DMS 273 treated with DMSO at 0.1 percent for 48 hours (cell line): ENCODE measurements around the gene ALS2CL.

Source experiments
- DNase-seq: peaks from one replicate; lab custom pipeline; 2025; lab: John Stamatoyannopoulos, UW

The ALS2CL gene

GRCh38 chr3:46716461-46717441 lies 23.3 kb upstream of the ALS2CL start:
- no peak for DNase-seq

DNA sequence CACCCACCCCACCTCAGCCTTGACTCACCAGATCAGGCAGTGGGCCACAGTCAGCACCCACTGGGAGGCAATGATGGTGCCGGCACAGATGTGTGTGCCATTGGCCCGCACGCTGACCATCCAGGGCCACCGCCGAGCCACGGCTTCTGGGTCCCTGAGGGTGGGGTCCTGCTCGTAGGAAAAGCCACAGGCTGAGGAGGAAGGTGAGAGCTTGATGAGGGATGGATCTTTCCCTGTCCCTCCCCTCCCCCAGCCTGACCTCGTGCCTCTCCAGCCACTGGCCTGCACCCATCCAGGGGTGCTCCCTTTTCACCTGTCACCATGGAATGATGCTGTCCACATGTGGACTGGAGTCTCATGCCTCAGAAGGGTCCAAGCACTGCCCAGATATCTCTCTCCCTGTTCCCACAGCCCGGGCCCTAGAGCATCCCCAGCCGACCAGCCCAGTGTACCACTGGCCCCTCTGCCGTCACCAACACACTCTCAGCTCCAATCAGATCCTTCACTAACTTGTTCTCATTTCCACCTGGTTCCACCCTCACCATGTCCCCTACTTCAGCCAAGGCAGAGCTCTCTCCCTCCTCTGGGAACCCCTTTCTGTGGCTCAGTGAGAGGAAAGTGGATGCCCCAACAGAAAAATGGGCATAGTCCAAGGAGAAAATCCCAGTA lies 22.2 kb upstream of the ALS2CL start:
- DNase-seq: no peak

- DNase-seq: no peak
These were observed 21.4 kb upstream of the ALS2CL start for GRCh38 chr3:46714728-46715506.

DNA sequence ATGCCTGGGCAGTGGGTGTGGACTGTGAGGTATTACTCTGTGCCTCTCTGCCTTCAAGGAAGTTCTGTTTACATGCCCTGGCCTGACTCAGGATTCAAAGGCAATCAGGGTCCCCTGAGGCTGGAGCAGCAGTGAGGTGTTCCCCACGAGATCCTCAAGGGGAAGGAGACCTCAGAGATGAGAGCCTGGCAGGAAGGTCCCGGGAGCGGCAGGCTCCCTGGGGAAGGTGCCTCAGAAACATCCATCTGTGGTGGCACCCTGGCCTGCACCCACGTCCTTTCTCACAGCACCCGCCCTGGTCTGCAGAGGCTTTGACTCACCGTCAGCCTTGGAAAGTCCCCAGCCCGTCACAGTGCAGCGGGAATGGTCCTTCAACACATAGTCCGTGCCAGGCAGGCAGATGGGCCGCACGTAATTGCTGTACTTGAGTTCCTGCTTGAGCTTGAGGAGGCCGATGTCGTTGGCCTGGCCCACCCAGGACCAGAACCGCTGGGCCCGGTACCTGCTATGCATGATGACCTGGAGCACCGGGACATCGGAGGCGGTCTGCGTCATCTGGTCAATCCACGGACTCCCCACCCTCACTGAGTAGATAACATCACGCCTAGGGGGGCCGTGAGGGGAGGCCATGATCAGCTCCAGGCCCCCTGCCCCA lies 20.5 kb upstream of the ALS2CL start:
- no peak for DNase-seq

DNA sequence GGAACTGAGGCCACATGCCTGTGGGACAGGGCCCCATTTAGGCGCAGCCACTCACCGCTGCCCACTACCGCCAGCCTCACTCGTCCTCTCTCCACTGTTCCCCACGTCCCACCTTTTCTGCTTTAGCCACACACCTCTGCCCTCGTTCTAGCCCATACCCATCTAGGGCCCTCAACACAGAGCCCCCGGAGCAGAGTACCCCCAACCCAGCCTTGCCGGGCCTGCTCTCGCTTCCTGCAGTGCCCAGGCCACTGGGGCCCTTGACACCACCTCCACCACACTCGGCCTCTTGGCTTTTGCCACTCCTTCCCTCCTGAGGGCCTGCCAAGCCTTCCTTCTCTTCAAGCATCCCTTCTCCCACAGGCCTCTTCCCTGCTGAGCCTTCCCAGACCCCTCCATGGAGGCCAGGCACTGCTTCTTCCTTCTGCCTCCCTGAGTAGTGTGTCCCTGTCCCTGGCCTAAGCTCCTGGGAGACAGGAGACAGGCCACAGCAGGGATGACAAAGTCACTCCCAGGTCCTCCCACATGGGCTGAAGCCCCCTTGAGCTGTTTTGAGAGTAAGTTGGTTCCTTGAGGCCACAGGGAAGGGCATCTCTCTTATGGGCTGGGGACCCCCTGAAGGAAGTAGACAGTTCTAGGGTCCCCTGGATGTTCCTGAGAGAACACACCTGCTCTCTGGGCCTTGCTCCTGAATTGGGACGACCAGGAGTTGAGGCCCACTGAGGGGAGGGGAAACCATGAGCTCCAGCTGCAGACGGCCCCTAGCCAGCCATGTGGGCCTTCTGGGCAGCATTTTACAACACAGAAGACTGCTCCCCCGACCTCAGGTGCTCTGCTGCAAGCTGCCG lies 19.8 kb upstream of the ALS2CL start:
- no peak for DNase-seq

GRCh38 chr3:46712191-46713049 lies 18.9 kb upstream of the ALS2CL start:
- DNase-seq: no peak

- DNase-seq: no peak
These were observed 18.3 kb upstream of the ALS2CL start for GRCh38 chr3:46711760-46712159.

- DNase-seq: no peak
These were observed 17.8 kb upstream of the ALS2CL start for GRCh38 chr3:46711305-46711704.

DNA sequence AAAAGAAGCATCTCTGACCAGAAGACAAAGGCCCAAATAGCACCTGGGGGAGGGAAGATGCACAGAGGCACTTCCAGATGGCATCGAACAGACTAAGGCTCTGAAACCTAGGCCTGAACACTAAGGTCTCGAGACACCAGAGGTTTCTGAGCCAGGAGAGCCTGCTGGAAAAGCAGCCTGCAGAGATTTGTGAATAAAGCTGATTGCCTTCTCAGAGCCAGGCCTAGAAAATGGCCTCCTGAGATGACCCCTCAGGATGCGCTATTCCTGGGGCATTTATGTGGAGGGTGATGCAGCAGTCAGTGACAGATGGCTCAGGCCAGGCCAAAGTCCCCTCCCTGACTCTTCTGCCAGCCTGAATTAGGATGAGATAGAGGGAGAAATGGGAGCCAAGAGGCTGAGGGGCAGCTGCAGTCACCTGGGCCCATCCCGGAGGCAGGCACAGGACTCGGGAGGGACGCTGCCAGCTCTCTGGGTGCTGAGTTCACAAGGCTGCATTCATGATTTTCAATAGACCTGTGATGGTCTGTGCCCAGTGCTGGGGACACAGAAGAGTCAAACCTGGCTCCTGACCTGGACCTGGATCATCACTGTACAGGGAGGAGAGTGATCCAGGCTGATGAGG lies 17.3 kb upstream of the ALS2CL start:
- no peak for DNase-seq

- no peak for DNase-seq
These were observed 16.8 kb upstream of the ALS2CL start for GRCh38 chr3:46710229-46710628.

GRCh38 chr3:46709721-46710120 lies 16.2 kb upstream of the ALS2CL start:
- no peak for DNase-seq

DNA sequence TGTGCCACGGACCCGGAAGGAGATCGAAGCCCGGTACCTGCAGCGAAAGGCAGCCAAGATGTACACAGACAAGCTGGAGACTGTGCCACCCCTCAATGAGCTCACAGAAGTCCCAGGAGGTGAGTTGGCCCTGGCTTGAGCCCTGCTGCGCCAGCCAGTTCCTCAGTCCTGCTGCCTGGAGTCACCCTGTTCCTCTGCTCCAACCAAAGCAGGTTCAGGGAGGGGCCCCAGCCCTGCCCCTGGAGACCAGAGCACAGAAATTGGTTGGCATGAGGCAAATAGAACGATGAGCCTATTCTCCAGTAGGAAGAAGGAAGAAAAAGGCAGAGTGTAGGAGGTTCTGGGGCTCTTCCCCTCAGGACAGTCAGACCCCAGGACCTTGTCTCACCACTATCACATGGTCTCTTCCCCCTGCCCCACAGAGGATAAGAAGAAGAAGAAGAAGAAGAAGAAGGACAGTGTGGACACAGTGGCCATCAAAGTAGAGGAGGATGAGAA lies 15.7 kb upstream of the ALS2CL start:
- no peak for DNase-seq

- no peak for DNase-seq
These were observed 15.1 kb upstream of the ALS2CL start for GRCh38 chr3:46708401-46709156.

- DNase-seq: no peak
These were observed 14.1 kb upstream of the ALS2CL start for GRCh38 chr3:46707601-46708011.

DNA sequence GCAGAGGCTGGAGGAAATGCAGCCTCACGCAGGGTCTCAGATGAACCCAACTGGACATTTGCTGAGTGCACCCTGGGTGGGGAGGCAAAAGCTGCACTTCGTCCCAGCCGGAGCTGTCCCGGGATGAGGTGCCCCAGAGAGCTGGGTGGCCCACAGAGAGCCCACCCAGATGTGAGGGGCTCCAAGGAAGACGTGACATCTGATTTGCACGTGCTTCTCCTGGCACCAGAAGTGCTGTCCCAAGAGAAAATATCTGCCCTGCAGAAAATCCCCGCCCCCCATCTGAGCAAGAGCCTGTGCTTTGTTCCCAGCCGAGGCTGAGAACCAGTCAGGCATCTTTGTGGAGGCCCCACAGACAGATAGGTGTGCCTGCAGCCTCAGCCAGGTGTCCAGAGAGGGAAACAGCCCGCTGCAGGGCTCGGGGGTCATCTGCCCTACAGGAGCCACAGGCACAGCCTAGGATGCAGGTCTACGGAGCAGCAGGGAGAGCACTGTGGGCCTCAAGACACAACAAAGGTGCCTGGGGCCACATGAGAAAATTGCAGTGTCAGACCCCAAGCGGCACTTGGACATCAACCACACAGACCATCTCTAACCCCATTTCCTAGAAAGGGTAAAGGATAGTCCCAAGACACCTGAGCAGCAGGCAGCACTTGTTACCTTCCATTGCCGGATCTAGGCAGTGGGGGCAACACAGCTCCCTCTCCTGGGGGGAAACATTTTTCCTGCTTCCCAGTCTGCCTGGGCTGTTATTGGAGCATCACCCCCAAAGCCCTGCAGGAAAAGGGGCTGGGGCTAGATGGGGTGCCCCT lies 13.5 kb upstream of the ALS2CL start:
- DNase-seq: no peak

DNA sequence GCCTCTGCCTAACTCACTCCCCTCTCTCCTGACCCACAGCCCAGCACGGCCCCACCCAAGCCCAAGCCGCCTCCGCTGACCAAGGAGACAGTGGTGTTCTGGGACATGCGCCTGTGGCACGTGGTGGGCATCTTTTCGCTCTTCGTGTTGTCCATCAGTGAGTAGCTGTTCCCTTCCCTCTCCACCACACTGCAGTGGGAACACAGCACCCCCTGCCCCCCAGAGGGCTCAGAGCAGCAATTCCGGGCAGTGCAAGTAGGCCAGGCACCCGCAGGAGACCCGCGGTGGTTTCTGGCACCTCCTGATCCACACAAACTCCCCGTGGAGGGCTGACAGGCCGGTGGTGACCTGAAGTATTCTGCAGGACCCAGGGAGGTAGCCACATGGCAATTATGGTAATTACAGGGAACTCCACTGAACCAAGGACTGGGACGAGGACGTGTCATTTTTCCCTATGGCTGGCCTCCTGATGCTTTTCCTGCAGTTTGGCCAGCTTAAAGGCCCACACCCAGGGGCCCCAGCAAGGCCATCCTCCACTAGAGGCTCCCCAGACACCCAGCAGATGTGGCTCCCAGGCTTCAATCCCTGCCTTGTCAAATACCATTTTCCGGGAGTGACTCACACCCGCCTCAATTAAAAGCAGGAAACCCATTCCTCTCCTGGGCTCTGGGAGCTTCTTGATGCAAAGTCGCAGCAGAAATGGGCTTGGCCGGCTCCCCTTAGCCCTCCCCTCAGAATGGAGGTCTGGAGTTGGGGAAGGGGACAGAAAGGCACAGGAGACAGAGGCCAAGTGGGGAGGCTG lies 12.5 kb upstream of the ALS2CL start:
- no peak for DNase-seq

DNA sequence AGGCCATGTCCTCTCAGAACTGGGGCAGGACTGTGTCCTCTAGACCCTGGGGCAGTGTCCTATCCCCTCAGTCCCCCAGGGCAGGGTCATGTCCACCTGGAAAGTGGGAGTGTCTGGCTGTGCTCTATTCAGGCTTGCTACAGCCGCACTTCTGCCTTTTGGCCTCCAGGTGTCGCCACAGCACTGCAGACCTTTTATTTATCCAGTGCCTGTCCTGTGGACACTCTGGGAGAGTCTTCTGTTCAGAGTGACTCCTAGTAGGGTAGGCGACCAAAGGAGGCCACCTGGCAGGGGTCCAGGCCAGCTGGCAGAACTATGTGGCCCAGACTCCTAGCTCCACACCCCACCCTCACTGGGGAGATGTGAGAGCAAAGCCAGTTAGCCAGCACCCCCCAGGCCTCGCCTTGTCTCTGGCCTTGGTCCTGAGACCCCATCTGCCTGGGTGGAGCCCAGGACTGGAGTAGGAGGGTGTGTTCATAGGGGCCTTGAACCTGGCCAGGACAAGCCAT lies 11.6 kb upstream of the ALS2CL start:
- DNase-seq: no peak
